Measurements from ENCODE around the gene SHTN1. TPM values are rescaled to one million over a fixed set of nuclear protein-coding genes. Genes with fewer than 3 reads are reported as not detected.

The SHTN1 gene
- total and polyA plus RNA-seq, 2 donors (not counting 3 experiments of a cell fraction or from before 2014, with no cell fraction given) = 4.8 to 36.5 TPM

DNA sequence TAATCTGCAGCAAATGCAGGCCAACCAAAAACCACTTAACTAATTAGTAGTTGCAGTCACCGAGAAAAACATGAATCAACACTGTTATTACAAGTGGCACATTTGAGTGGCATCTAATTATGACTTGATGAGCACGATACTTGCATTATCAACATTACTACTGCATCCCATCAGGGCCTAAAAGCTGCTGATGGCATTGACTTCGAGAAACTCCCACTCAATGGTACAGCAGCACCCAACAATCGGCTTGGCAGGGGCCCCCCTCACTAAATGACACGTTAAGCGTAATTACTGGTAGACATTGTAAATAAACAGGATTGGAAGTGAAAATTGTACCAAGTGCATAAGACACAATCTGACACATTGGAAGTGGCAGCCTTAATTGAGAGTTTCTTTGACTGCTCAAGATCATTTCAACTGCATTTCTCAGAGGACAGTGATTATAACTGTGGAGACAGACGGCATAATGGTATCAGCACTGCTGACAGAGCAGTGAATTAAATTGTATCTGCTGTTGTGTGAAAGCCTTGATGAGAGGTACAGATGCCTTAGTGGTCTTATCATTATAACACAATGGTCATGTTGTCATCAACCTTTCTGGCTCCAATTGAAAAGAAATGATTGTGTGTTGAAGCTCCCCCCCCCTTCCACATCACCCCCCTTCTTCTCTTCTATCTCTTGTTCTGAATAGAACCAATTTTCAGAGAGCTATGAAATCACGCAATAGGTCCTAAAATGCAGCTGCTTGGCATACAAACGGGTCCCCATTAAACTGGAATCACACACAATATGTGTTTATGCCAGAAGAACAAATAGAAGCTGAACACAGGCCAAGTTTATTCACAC is 43.4 kb downstream of the SHTN1 start:
- no peak for FAIRE-seq
- no peaks in the 10 kb centered on the region for H3K36me3 ChIP-seq (ENCODE audit: control insufficient read depth in 2 of 2, extremely low read depth in 1 of 2, insufficient read depth in 2 of 2, low read length in 2 of 2)
- no peaks in the 10 kb centered on the region for H3K4me1 ChIP-seq (ENCODE audit: control insufficient read depth, extremely low read depth, insufficient read depth, low read length)
- TF ChIP-seq POLR2AphosphoS5 (IDR thresholded peaks at IDR 0.05; ENCODE audit: insufficient read depth, low read depth, low read length) = no peak
- TF ChIP-seq GATA2 (IDR thresholded peaks at IDR 0.05; ENCODE audit: insufficient read depth, insufficient read length, low read depth, low read length) = no peak
- no peak for TF ChIP-seq FOS (IDR thresholded peaks at IDR 0.05; ENCODE audit: borderline replicate concordance, insufficient read depth, low read length)
- no peak for TF ChIP-seq JUN (IDR thresholded peaks at IDR 0.05; ENCODE audit: borderline replicate concordance, insufficient read depth, insufficient read length, low read depth)
- TF ChIP-seq MYC (IDR thresholded peaks at IDR 0.05; ENCODE audit: low read depth, low read length) = no peak
- no peak for TF ChIP-seq EZH2 (IDR thresholded peaks at IDR 0.05; ENCODE audit: borderline replicate concordance, low read depth, low read length, severe bottlenecking)
- no peak overlapping the region for H3K4me2 ChIP-seq (ENCODE audit: insufficient read depth, low read length)
- DNase-seq (ENCODE audit: low read depth, low spot score) = no peak
- H3K27me3 ChIP-seq (ENCODE audit: control insufficient read depth in 2 of 2, insufficient read depth in 2 of 2, low read length in 2 of 2) = no peaks in the 10 kb centered on the region
- H3K4me3 ChIP-seq (replicated peaks in 1 of 3; ENCODE audit: insufficient read depth in 1 of 3, low read depth in 1 of 3, low read length in 3 of 3) = no peak overlapping the region
- H2AFZ ChIP-seq (ENCODE audit: low read depth, low read length) = no peak overlapping the region
- no peak overlapping the region for H3K9ac ChIP-seq (replicated peaks; ENCODE audit: extremely low read depth, insufficient read depth, low read length)
- CTCF ChIA-PET = no interaction called here
- dilution Hi-C loops (cut with MboI; ENCODE audit: extremely low pct_ligation_motif_present, low sequenced_read_pairs) = no loop called here
- no TSS peak for BruUV-seq (replicated peaks)
- intact Hi-C loops (cut with micrococcal nuclease) = no loop called here
- POLR2A ChIA-PET = no interaction called here
- no peaks in the 10 kb centered on the region for H3K9me3 ChIP-seq (replicated peaks; ENCODE audit: control insufficient read depth, insufficient read depth, low read length)
- H4K20me1 ChIP-seq (replicated peaks; ENCODE audit: control insufficient read depth, extremely low read depth, insufficient read depth, low read length) = no peaks in the 10 kb centered on the region
- no peak overlapping the region for H3K27ac ChIP-seq (ENCODE audit: insufficient read depth, low read depth, low read length)
- no peaks in the 10 kb centered on the region for H3K79me2 ChIP-seq (ENCODE audit: control insufficient read depth, insufficient read depth, low read length)
- no peaks in the 10 kb centered on the region for H3K9me1 ChIP-seq (replicated peaks; ENCODE audit: control insufficient read depth, extremely low read depth, insufficient read depth, low read length)
